ENCODE measurements around the gene CDPF1. TPM values are rescaled to one million over a fixed set of nuclear protein-coding genes. Genes with fewer than 3 reads are reported as not detected.
"Not testable (repeated sequence)": the region's sequence is repeated elsewhere in the genome, so short reads cannot be mapped to it uniquely, and the experiment has no call there.

The CDPF1 gene
- total and polyA plus RNA-seq, 12 donors: 6.3 to 12.7 (median 7.6) TPM

DNA sequence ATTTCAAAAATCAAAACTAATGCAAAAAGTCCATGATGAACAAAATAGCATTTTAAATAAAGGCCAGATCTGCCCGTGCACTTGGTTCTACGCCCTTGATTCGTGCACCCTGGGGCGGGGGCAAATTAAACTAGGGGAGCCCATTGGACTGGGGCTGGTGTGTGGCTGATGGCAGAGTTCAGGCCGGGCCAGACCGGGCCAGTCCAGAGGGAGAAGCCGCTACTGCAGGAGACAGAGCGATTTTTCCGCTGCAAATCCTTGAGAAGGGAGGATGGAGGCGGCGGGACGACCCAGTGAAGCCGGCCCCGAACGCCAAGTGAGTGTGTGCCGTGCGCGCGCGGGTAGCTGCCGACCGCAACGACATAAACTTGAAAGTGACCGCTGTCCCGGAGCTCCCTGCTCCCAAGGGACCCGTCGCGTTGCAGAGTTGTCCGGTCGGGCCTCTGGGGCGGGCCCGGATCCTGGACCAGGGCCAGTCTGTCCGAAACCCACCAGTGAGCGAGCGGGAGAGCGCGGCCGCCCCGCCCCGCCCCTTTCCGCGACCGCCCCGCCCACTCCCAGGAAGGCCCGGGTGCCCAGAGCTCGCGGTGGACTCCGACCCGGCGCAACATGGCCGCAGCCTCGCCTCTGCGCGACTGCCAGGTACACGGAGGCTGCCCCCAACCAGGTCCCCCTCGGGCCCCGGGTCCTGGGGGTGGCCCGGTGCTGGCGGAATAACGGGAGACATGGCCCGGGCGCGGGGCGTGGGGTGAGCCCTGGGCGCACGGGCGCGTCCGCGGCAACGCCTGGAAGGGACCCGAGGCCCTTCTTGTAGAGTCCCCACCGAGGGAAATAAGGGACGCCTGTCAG lies 17.6 kb upstream of the CDPF1 start, which contains the start of gene TTC38:
Gene TTC38, plus strand, starts transcription at position 578 of the 849 bp plus-strand sequence. Its CDS starts 32 bp downstream, at position 610.
- 1% methylated on average over 72 to 73 of the region's 74 CpGs for WGBS, 2 donors
- Histone ChIP-seq H3K9me3 (peaks cover 0 to 6% (median 0%) of the 10 kb centered on the region in 11 donors), H3K4me1 (peaks cover 0 to 39% (median 29%) of the 10 kb centered on the region in 9 donors), H3K27ac (peak within 1 kb of the TSS; percentile 72 to 95 (median 88)), H3K4me3 (peak within 1 kb of the TSS; percentile 30 to 95 (median 82)), H3K27me3 (no peaks in the 10 kb centered on the region), H3K36me3 (peaks cover 0 to 34% (median 4%) of the 10 kb centered on the region in 9 donors)
- ATAC-seq (peak; percentile 97 to 99 (median 98)), DNase-seq (peak; percentile 96)
- TF ChIP-seq, protein P1, sequence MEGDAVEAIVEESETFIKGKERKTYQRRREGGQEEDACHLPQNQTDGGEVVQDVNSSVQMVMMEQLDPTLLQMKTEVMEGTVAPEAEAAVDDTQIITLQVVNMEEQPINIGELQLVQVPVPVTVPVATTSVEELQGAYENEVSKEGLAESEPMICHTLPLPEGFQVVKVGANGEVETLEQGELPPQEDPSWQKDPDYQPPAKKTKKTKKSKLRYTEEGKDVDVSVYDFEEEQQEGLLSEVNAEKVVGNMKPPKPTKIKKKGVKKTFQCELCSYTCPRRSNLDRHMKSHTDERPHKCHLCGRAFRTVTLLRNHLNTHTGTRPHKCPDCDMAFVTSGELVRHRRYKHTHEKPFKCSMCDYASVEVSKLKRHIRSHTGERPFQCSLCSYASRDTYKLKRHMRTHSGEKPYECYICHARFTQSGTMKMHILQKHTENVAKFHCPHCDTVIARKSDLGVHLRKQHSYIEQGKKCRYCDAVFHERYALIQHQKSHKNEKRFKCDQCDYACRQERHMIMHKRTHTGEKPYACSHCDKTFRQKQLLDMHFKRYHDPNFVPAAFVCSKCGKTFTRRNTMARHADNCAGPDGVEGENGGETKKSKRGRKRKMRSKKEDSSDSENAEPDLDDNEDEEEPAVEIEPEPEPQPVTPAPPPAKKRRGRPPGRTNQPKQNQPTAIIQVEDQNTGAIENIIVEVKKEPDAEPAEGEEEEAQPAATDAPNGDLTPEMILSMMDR (IDR thresholded peaks at IDR 0.05): no peak
- intact Hi-C loops (cut with DNase I): loop anchor here in 2 of 10 donors (2.0 to 5.0 kb wide), 2 partner anchors 17 to 35 kb away; partner anchors contain the start of gene CDPF1 (in 1 of the 2)

DNA sequence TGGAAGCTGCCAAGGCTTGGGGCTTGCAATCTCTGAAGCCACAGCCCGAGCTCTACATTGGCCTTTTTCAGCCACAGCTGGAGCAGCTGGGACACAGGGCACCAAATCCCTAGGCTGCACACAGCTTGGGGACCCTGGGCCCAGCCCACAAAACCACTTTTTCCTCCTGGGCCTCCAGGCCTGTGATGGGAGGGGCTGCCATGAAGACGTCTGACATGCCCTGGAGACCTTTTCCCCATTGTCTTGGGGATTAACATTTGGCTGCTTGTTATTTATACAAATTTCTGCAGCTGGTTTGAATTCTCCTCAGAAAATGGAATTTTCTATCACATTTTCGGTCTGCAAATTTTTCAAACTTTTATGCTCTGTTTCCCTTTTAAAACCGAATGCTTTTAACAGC lies 15.5 kb upstream of the CDPF1 start:
- Histone ChIP-seq H3K27me3 (peaks cover 0 to 19% (median 0%) of the 10 kb centered on the region in 7 donors), H3K4me1 (peaks cover 0 to 39% (median 29%) of the 10 kb centered on the region in 9 donors), H3K36me3 (peaks cover 0 to 14% (median 0%) of the 10 kb centered on the region in 9 donors)
- not testable (repeated sequence) for H3K4me3 ChIP-seq, DNase-seq, ATAC-seq, H3K9me3 ChIP-seq, H3K27ac ChIP-seq
- intact Hi-C loops (cut with DNase I): loop anchor here in 2 of 10 donors (2.0 to 5.0 kb wide), 2 partner anchors 15 to 37 kb away; partner anchors contain the start of gene CDPF1 (in 1 of the 2)
- WGBS, 2 donors: 90 to 95% methylated on average over 4 of the region's 4 CpGs

DNA sequence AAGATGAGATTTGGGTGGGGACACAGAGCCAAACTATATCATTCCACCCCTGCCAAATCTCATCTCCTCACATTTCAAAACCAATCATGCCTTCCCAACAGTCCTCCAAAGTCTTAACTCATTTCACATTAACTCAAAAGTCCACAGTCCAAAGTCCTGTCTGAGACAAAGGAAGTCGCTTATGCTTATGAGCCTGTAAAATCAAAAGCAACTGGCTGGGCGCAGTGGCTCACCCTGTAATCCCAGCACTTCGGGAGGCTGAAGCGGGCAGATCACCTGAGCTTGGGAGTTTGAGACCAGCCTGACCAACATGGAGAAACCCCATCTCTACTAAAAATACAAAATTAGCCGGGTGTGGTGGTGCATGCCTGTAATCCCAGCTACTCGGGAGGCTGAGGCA lies 14.4 kb upstream of the CDPF1 start:
- H3K9me3 ChIP-seq; intact Hi-C loops (cut with DNase I); H3K4me3 ChIP-seq; H3K36me3 ChIP-seq; H3K27ac ChIP-seq; DNase-seq; ATAC-seq: not testable (repeated sequence)
- H3K4me1 ChIP-seq: peaks cover 0 to 37% (median 28%) of the 10 kb centered on the region in 9 donors
- 98 to 99% methylated on average over 5 to 6 of the region's 6 CpGs for WGBS, 2 donors
- H3K27me3 ChIP-seq: peaks cover 0 to 19% (median 0%) of the 10 kb centered on the region in 7 donors

DNA sequence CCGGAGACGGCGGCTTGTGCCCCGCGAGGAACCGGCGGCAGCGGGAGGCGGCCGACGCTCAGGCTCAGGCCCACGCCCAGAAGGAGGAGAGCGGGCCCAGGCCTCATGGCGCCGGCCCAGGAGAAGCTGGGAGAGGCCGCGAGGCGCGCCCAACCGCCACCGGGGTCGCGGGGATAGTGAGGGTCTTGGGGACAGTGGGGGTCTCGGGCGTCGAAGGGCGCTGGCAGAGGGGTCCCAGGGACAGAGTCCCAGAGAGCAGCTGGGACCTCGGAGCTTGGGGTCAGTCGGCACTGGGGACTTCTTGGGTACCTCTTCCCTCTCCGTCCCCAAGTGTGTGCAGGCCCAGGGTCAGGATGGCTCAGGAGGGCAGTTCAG lies 13.1 kb upstream of the CDPF1 start, which contains the start of gene PKDREJ:
Gene PKDREJ, minus strand, starts transcription at position 128 of the 375 bp plus-strand sequence. Its CDS starts 21 bp downstream, at position 107.
- Histone ChIP-seq H3K27me3 (peaks cover 0 to 19% (median 0%) of the 10 kb centered on the region in 7 donors), H3K4me1 (peaks cover 0 to 31% (median 15%) of the 10 kb centered on the region in 9 donors), H3K9me3 (peaks cover 0 to 6% (median 0%) of the 10 kb centered on the region in 11 donors), H3K36me3 (no peaks in the 10 kb centered on the region), H3K4me3 (peak within 1 kb of the TSS in 8 of 10 donors; percentile 5 to 39 (median 26)), H3K27ac (no peak within 1 kb of the TSS)
- ATAC-seq (no peak), DNase-seq (no peak)
- WGBS, 2 donors: 44 to 45% methylated on average over 26 to 29 of the region's 30 CpGs
- intact Hi-C loops (cut with DNase I): no loop called here
- TF ChIP-seq, protein P1 (IDR thresholded peaks at IDR 0.05): no peak

Measured in heart right ventricle (tissue), 16 donors.